WTC11 (cell line): Measurements from ENCODE around the gene CTBP1. TPM values are rescaled to one million over a fixed set of nuclear protein-coding genes. Genes with fewer than 3 reads are reported as not detected.

Source experiments
- ATAC-seq: fragments of 200-7000 bp; cut with Tn5 transposase; 2 replicates; pipeline ENCODE4 v1.10.0; 2021; ENCODE audit warnings: mild to moderate bottlenecking, moderate library complexity
- CTCF ChIA-PET: fragments of 300-600 bp; sonication (Branson Sonifier 250); formaldehyde crosslinking; loops from one replicate; lab custom pipeline; 2021; ENCODE audit warnings: antibody characterized with exemption; lab: Charles Lee
- POLR2A ChIA-PET: fragments of 350-600 bp; sonication (Branson Sonifier 250); formaldehyde crosslinking; loops from one replicate; lab custom pipeline; 2021; ENCODE audit warnings: antibody characterized with exemption; lab: Charles Lee
- DNase-seq: peaks from one replicate; pipeline ENCODE4 v3.0.0; 2021; ENCODE audit warnings: low spot score
- H3K27ac Mint-ChIP-seq: 2 replicates; pipeline ENCODE4 v1.8.0; 2021; ENCODE audit warnings: mixed read lengths
- H3K27me3 Mint-ChIP-seq: 2 replicates; pipeline ENCODE4 v1.8.0; 2021; ENCODE audit warnings: low read depth, mild to moderate bottlenecking, moderate library complexity, mixed read lengths
- H3K36me3 Mint-ChIP-seq: 2 replicates; pipeline ENCODE4 v1.8.0; 2021; ENCODE audit warnings: mixed read lengths
- H3K4me1 Mint-ChIP-seq: 2 replicates; pipeline ENCODE4 v1.8.0; 2022; ENCODE audit warnings: mixed read lengths
- H3K4me3 Mint-ChIP-seq: 2 replicates; pipeline ENCODE4 v1.8.0; 2021; ENCODE audit warnings: mild to moderate bottlenecking, moderate library complexity, mixed read lengths
- H3K9me3 Mint-ChIP-seq: 2 replicates; pipeline ENCODE4 v1.8.0; 2021; ENCODE audit warnings: mixed read lengths
- AFF4 ChIP-seq: sonication (generic); formaldehyde crosslinking; IDR thresholded peaks from 2 replicates; pipeline ENCODE4 v1.8.1; 2023; ENCODE audit warnings: mild to moderate bottlenecking, missing genetic modification reagents, borderline replicate concordance
- AR ChIP-seq: fragments of 250-450 bp; sonication (Bioruptor Pico); IDR thresholded peaks from 2 replicates; pipeline ENCODE4 v1.9.0; 2021; ENCODE audit warnings: mild to moderate bottlenecking
- CBFB ChIP-seq: sonication (generic); formaldehyde crosslinking; IDR thresholded peaks from 2 replicates; pipeline ENCODE4 v1.8.1; 2022; ENCODE audit warnings: mild to moderate bottlenecking, low read depth, missing genetic modification reagents
- CTCF ChIP-seq: fragments of 200-600 bp; IDR thresholded peaks from 2 replicates; pipeline ENCODE4 v1.8.0; 2022; ENCODE audit warnings: antibody characterized with exemption
- E2F1 ChIP-seq: sonication (generic); formaldehyde crosslinking; IDR thresholded peaks from 2 replicates; pipeline ENCODE4 v1.8.0; 2022; ENCODE audit warnings: mild to moderate bottlenecking, missing genetic modification reagents
- EMX1 ChIP-seq: fragments of 250-450 bp; sonication (Bioruptor Pico); IDR thresholded peaks from 2 replicates; pipeline ENCODE4 v1.8.0; 2021; ENCODE audit warnings: mild to moderate bottlenecking
- GTF2I ChIP-seq: fragments of 250-450 bp; sonication (Bioruptor Pico); conservative IDR thresholded peaks from 2 replicates; pipeline ENCODE4 v1.4.0; 2021; ENCODE audit warnings: mild to moderate bottlenecking
- IRF1 ChIP-seq: sonication (generic); formaldehyde crosslinking; IDR thresholded peaks from 2 replicates; pipeline ENCODE4 v1.8.0; 2023; ENCODE audit warnings: missing genetic modification reagents
- MLX ChIP-seq: sonication (generic); formaldehyde crosslinking; IDR thresholded peaks from 2 replicates; pipeline ENCODE4 v1.8.1; 2023; ENCODE audit warnings: mild to moderate bottlenecking, missing genetic modification reagents, moderate library complexity
- NFE2L1 ChIP-seq: sonication (generic); formaldehyde crosslinking; IDR thresholded peaks from 2 replicates; pipeline ENCODE4 v1.8.1; 2023; ENCODE audit warnings: missing genetic modification reagents
- NFYB ChIP-seq: sonication (generic); formaldehyde crosslinking; conservative IDR thresholded peaks from 2 replicates; pipeline ENCODE4 v1.8.0; 2022; ENCODE audit warnings: low read depth, missing genetic modification reagents
- RELA ChIP-seq: sonication (generic); formaldehyde crosslinking; IDR thresholded peaks from 2 replicates; pipeline ENCODE4 v1.8.1; 2022; ENCODE audit warnings: missing genetic modification reagents, mild to moderate bottlenecking, borderline replicate concordance
- SP1 ChIP-seq: sonication (generic); formaldehyde crosslinking; conservative IDR thresholded peaks from 2 replicates; pipeline ENCODE4 v1.8.1; 2022; ENCODE audit warnings: missing genetic modification reagents
- ZBTB21 ChIP-seq: sonication (generic); formaldehyde crosslinking; IDR thresholded peaks from 2 replicates; pipeline ENCODE4 v1.8.1; 2023; ENCODE audit warnings: mild to moderate bottlenecking, missing genetic modification reagents, borderline replicate concordance
- ZMAT4 ChIP-seq: fragments of 250-450 bp; sonication (Bioruptor Pico); IDR thresholded peaks from 2 replicates; pipeline ENCODE4 v1.9.0; 2021; ENCODE audit warnings: mild to moderate bottlenecking
- ZNF425 ChIP-seq: fragments of 250-450 bp; sonication (Bioruptor Pico); conservative IDR thresholded peaks from 2 replicates; pipeline ENCODE4 v1.9.0; 2021; ENCODE audit warnings: mild to moderate bottlenecking
- ZNF532 ChIP-seq: fragments of 250-450 bp; sonication (Bioruptor Pico); IDR thresholded peaks from 2 replicates; pipeline ENCODE4 v1.9.0; 2021; ENCODE audit warnings: mild to moderate bottlenecking, borderline replicate concordance
- ZNF671 ChIP-seq: fragments of 250-450 bp; sonication (Bioruptor Pico); IDR thresholded peaks from 2 replicates; pipeline ENCODE4 v1.8.0; 2021; ENCODE audit warnings: mild to moderate bottlenecking
- total RNA-seq: library from RNA; stranded (reverse); gene quantifications from 3 replicates; pipeline ENCODE4 v1.2.3, GENCODE V29; 2021

Gene CTBP1
- total RNA-seq, 1 experiment from 2014 or later = 143 TPM

- no peak for TF ChIP-seq AR (CRISPR knock-in tag)
- no peak for TF ChIP-seq GTF2I (CRISPR knock-in tag)
- no peak for TF ChIP-seq IRF1 (CRISPR knock-in tag)
- no peak for TF ChIP-seq EMX1 (CRISPR knock-in tag)
- no peak for TF ChIP-seq CBFB (CRISPR knock-in tag)
- no peak for TF ChIP-seq ZNF425 (CRISPR knock-in tag)
- TF ChIP-seq SP1 = no peak
These were observed 68.3 kb downstream of the CTBP1 start (continued) for GRCh38 chr4:1180663-1181062.

GRCh38 chr4:1179976-1180375, 69.0 kb downstream of the CTBP1 start:
- ChIA-PET POLR2A (no interaction called here), CTCF (interaction anchor here (0.6 kb wide), 1 partner anchor 198 kb away, joined by 3 read pairs; no protein-coding TSS in a partner anchor)
- ATAC-seq = no peak
- Mint-ChIP-seq H3K27ac (no peak overlapping the region), H3K36me3 (no peaks in the 10 kb centered on the region; the same call in 1 of the 2 replicates), H3K9me3 (peaks cover 28% of the 10 kb centered on the region), H3K27me3 (peaks cover 44% of the 10 kb centered on the region), H3K4me1 (no peaks in the 10 kb centered on the region), H3K4me3 (no peak overlapping the region)
- DNase-seq = no peak
- TF ChIP-seq ZNF532 (CRISPR knock-in tag) (no peak), ZNF671 (no peak), NFYB (CRISPR knock-in tag) (no peak), MLX (CRISPR knock-in tag) (no peak), NFE2L1 (CRISPR knock-in tag) (no peak), ZMAT4 (CRISPR knock-in tag) (no peak), RELA (CRISPR knock-in tag) (no peak), AFF4 (CRISPR knock-in tag) (no peak), E2F1 (CRISPR knock-in tag) (no peak), CTCF (no peak), ZBTB21 (CRISPR knock-in tag) (no peak)
